Kidney (tissue), 14 donors: Measurements from ENCODE around the gene MAN2A1. TPM values are rescaled to one million over a fixed set of nuclear protein-coding genes. Genes with fewer than 3 reads are reported as not detected.

ENCODE experiments used
- DNase-seq, 5 donors: peaks; one replicate each; pipeline ENCODE4 v3.0.0-alpha.2; 2013 to 2020
- FAIRE-seq: peaks from 2 replicates; lab custom pipeline; 2012; peaks lifted over from hg19 to GRCh38; lab: Jason Lieb, UNC
- H3K27ac ChIP-seq, 2 donors: one replicate each; pipeline ENCODE4 v1.7.0; 2013; ENCODE audit warnings: low read depth in 2 of 2, low read length in 2 of 2, inconsistent platforms in 1 of 2
- H3K27me3 ChIP-seq: one replicate; pipeline ENCODE4 v1.7.1; 2013; ENCODE audit warnings: low read length, inconsistent platforms; ENCODE audit not compliant: control insufficient read depth, insufficient read depth
- H3K36me3 ChIP-seq, 3 donors: one replicate each; pipeline versions ENCODE4 v1.7.0 to v1.7.1; 2013; ENCODE audit warnings: low read length in 3 of 3, control low read depth in 1 of 3, inconsistent platforms in 1 of 3; ENCODE audit not compliant: insufficient read depth in 3 of 3, control insufficient read depth in 2 of 3
- H3K4me1 ChIP-seq, 3 donors: one replicate each; pipeline versions ENCODE4 v1.7.0 to v1.7.1; 2013; ENCODE audit warnings: low read length in 3 of 3, inconsistent platforms in 1 of 3, low read depth in 1 of 3; ENCODE audit not compliant: control insufficient read depth in 2 of 3, insufficient read depth in 2 of 3
- H3K4me3 ChIP-seq, 3 donors: one replicate each; pipeline versions ENCODE4 v1.7.0 to v1.8.1; 2013; ENCODE audit warnings: low read length in 3 of 3, control low read depth in 1 of 3, inconsistent platforms in 1 of 3
- H3K9ac ChIP-seq, 3 donors: one replicate each; pipeline versions ENCODE4 v1.7.0 to v1.7.1; 2013; ENCODE audit warnings: low read length in 3 of 3, control low read depth in 1 of 3, inconsistent platforms in 1 of 3
- H3K9me3 ChIP-seq, 3 donors: one replicate each; pipeline versions ENCODE4 v1.7.0 to v1.7.1; 2013; ENCODE audit warnings: low read length in 3 of 3, control low read depth in 1 of 3, inconsistent platforms in 1 of 3; ENCODE audit not compliant: control insufficient read depth in 2 of 3, insufficient read depth in 1 of 3
- intact Hi-C: fragments of 100-400 bp; cut with DNase I; formaldehyde crosslinking; loops from one replicate; pipeline ENCODE4 v1.11.1; 2022
- polyA plus RNA-seq: library from polyadenylated mRNA; stranded (reverse); fragments of 350-450 nt; fragmentation: Illumina TruSeq; extraction: RNeasy Lipid Tissue Mini Kit (QIAGEN cat#74804); gene quantifications from one replicate; pipeline ENCODE4 v1.2.3, GENCODE V29; 2014; ENCODE audit warnings: low read depth, low replicate concordance; ENCODE audit not compliant: insufficient read depth
- total RNA-seq: library from RNA; stranded (reverse); fragmentation: NEBNext Ultra II Directional; extraction: Animal tissue kit (Norgen Biotek cat#: 25700); gene quantifications from one replicate; pipeline ENCODE4 v1.2.1, GENCODE V29; 2021
- TF ChIP-seq, protein P1 (sequence below): IDR thresholded peaks from 3 replicates; pipeline ENCODE4 v1.5.1; 2012; ENCODE audit warnings: mild to moderate bottlenecking, moderate library complexity, borderline replicate concordance; ENCODE audit not compliant: insufficient read depth; ENCODE audit errors: extremely low read depth
- donor health status: control.
- donor health status: control.
- donor health status: control.
- donor health status: control.
- donor health status: control.
- donor health status: DM: yes; HTN: yes; CAD: no.
- donor health status: Normal renal cell carcinoma (clear cell type).

Gene MAN2A1
- total and polyA plus RNA-seq, 2 donors from 2014 or later: 12.7 to 69.9 TPM

DNA sequence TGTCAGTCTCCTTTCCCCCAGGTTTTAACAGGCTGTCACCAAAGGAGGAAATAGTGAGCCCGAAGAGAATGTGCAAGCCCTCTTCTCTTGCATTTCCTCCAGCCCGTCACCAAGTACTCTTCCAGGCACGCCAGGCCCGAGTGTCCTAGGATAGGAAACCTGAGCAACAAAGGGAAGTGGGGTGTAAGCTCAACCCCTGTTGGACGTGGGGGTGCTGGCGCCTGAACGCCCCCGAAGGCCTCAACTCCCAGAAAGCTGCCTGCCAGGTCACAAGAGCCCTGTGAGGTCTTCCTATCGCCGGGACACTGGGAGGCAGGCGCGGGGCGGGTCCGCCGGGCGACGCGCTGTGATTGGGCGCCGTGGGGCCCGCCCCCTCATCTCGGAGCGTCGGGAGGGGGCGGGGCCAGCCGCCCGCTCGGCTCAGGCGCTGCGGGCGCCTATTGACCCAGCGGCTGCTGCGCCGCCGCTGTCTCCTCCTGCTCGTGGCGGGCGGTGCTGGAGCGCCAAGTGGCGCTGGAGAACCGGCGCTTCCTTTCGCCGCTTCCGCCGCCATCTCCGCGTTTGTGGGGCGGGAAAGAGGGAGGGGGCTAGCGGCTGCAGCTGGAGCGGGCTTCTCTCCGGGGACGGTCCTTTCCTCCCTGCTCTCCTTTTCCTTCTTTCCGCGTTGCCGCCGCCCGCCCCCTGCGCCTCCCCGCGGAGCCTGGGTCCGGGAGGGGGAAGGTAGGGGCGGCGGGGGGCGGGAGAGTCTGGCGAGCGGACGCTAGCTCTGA lies 572 bp upstream of the MAN2A1 start:
- H3K4me3 ChIP-seq: peak overlapping the region; percentile 71 to 92 (median 79)
- peak overlapping the region; percentile 26 to 86 (median 72) for H3K9ac ChIP-seq
- no peaks in the 10 kb centered on the region for H3K27me3 ChIP-seq
- H3K4me1 ChIP-seq: peaks cover 0 to 13% (median 9%) of the 10 kb centered on the region in 3 donors
- no peaks in the 10 kb centered on the region for H3K36me3 ChIP-seq
- FAIRE-seq (no peak), DNase-seq (peak; percentile 89 to 97 (median 96))
- intact Hi-C loops: no loop called here
- H3K9me3 ChIP-seq: peaks cover 0 to 3% (median 0%) of the 10 kb centered on the region in 3 donors
- peak overlapping the region; percentile 95 to 97 for H3K27ac ChIP-seq
- TF ChIP-seq, protein P1, sequence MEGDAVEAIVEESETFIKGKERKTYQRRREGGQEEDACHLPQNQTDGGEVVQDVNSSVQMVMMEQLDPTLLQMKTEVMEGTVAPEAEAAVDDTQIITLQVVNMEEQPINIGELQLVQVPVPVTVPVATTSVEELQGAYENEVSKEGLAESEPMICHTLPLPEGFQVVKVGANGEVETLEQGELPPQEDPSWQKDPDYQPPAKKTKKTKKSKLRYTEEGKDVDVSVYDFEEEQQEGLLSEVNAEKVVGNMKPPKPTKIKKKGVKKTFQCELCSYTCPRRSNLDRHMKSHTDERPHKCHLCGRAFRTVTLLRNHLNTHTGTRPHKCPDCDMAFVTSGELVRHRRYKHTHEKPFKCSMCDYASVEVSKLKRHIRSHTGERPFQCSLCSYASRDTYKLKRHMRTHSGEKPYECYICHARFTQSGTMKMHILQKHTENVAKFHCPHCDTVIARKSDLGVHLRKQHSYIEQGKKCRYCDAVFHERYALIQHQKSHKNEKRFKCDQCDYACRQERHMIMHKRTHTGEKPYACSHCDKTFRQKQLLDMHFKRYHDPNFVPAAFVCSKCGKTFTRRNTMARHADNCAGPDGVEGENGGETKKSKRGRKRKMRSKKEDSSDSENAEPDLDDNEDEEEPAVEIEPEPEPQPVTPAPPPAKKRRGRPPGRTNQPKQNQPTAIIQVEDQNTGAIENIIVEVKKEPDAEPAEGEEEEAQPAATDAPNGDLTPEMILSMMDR: peak; percentile 5

DNA sequence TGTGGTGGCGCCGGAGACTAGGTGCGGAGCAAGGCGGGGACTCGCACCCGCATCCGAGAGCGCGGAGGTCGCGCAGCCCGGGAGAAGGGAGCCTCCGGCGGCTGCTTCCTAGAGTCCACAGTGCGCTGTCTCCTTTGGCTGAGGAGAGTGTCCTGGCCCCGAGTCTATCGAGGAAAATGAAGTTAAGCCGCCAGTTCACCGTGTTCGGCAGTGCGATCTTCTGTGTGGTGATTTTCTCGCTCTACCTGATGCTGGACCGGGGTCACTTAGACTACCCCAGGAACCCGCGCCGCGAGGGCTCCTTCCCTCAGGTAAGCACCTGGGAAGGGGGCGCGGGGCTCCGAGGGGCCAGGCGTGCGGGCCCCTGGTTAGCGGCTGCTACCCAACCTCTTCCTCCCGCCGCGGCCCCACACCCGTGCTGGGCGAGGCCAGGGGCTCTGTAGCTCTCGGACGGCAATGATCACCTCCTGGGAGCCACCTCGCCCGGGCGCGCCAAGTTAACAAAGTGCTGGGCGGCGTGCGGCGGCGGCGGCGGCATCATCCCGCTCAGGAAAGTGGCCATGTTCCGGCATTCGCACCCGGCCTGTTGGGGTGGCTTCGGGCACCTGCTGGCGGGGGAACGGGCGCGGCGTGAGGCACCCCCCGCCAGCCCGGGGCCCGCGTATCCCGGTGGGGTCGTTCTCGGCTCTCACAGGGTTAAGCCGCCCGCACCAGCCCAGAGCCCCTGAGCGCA lies 681 bp downstream of the MAN2A1 start:
- intact Hi-C loops: no loop called here
- TF ChIP-seq, protein P1: no peak
- Histone ChIP-seq H3K36me3 (no peaks in the 10 kb centered on the region), H3K9me3 (peaks cover 0 to 3% (median 0%) of the 10 kb centered on the region in 3 donors), H3K27me3 (no peaks in the 10 kb centered on the region), H3K9ac (peak overlapping the region; percentile 79 to 95 (median 86)), H3K4me1 (peaks cover 0 to 15% (median 9%) of the 10 kb centered on the region in 3 donors), H3K27ac (peak overlapping the region; percentile 95 to 97), H3K4me3 (peak overlapping the region; percentile 79 to 92 (median 88))
- peak; percentile 57 to 87 (median 69) for DNase-seq
- no peak for FAIRE-seq

DNA sequence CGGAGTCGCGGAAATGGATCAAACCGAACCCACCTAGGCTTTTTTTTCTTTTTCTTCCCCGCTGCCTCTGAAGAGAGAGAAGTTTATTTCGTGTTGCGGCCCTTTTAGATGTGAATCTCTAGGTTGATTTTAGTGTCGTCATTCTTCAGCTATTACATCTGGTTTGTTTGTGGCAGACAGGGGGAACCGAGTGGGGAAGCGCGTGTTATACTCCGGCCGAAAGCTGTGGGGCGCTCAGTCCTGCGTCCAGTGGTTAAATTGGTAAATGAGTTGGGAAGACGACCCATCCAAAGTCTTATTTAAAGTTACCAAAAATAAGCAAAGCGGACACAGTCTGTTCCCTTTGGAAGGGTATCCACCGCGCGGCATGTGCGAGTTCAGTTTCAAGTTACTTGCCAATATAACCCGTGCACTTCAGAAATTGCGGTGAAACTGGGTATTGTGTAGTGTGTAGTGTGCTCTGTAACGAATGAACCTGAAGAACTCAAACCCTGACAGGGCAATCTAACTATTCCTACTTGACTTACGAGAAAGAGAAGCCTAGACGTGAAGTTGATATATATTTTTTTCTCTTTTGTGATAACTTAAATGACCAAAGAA lies 1.3 kb downstream of the MAN2A1 start:
- TF ChIP-seq, protein P1: peak; percentile 61
- intact Hi-C loops: no loop called here
- Histone ChIP-seq H3K36me3 (no peaks in the 10 kb centered on the region), H3K4me1 (peaks cover 0 to 15% (median 9%) of the 10 kb centered on the region in 3 donors), H3K27me3 (no peaks in the 10 kb centered on the region), H3K9ac (peak overlapping the region; percentile 30 to 86 (median 79)), H3K4me3 (peak overlapping the region; percentile 76 to 88 (median 79)), H3K27ac (peak overlapping the region; percentile 95 to 97), H3K9me3 (peaks cover 0 to 3% (median 0%) of the 10 kb centered on the region in 3 donors)
- DNase-seq (peak; percentile 84 to 93 (median 89)), FAIRE-seq (no peak)
